MCF 10A (cell line): Measurements from ENCODE around the gene OGDHL. TPM values are rescaled to one million over a fixed set of nuclear protein-coding genes. Genes with fewer than 3 reads are reported as not detected.

Source experiments
- BruUV-seq: library from RNA; stranded (reverse); fragments of 400-500 nt; replicated peaks from 2 replicates; lab custom pipeline; 2021; lab: Mats Ljungman, UMichigan
- CTCF ChIA-PET: fragments of 300-600 bp; sonication (Branson Sonifier 250); formaldehyde crosslinking; extraction: SDS; loops from one replicate; lab custom pipeline; 2021; ENCODE audit warnings: antibody characterized with exemption, inconsistent platforms; lab: Yijun Ruan, JAX
- POLR2A ChIA-PET: fragments of 300-600, 350-650 bp; sonication (Branson Sonifier 250); formaldehyde crosslinking; extraction: SDS; loops from one replicate; lab custom pipeline; 2020; ENCODE audit warnings: antibody characterized with exemption, inconsistent platforms; lab: Yijun Ruan, JAX
- DNase-seq: peaks from one replicate; pipeline ENCODE4 v3.0.0-alpha.2; 2018; ENCODE audit not compliant: unreplicated experiment
- H3K27ac Mint-ChIP-seq: one replicate; pipeline ENCODE4 v1.8.0; 2022; ENCODE audit warnings: mild to moderate bottlenecking, low read depth, mixed read lengths; ENCODE audit not compliant: unreplicated experiment
- H3K27me3 Mint-ChIP-seq: one replicate; pipeline ENCODE4 v1.8.0; 2022; ENCODE audit warnings: mixed read lengths; ENCODE audit not compliant: insufficient read depth, unreplicated experiment
- H3K36me3 Mint-ChIP-seq: one replicate; pipeline ENCODE4 v1.8.0; 2022; ENCODE audit warnings: mild to moderate bottlenecking, moderate library complexity, mixed read lengths; ENCODE audit not compliant: insufficient read depth, unreplicated experiment
- H3K4me1 Mint-ChIP-seq: one replicate; pipeline ENCODE4 v1.8.0; 2022; ENCODE audit warnings: mixed read lengths; ENCODE audit not compliant: insufficient read depth, unreplicated experiment
- H3K4me3 Mint-ChIP-seq: one replicate; pipeline ENCODE4 v1.8.0; 2022; ENCODE audit warnings: mild to moderate bottlenecking, moderate library complexity, mixed read lengths; ENCODE audit not compliant: unreplicated experiment
- H3K9me3 Mint-ChIP-seq: one replicate; pipeline ENCODE4 v1.8.0; 2022; ENCODE audit warnings: mixed read lengths; ENCODE audit not compliant: unreplicated experiment
- intact Hi-C: fragments of 100-400 bp; cut with micrococcal nuclease; formaldehyde crosslinking; loops from 2 replicates; pipeline ENCODE4 v1.14.1; 2022
- total RNA-seq: library from RNA; stranded (reverse); gene quantifications from 2 replicates; pipeline ENCODE4 v1.2.3, GENCODE V29; 2022
- TF ChIP-seq, protein P1 (sequence below): fragments of 200-600 bp; IDR thresholded peaks from one replicate; pipeline ENCODE4 v1.8.0; 2022; ENCODE audit warnings: antibody characterized with exemption, mild to moderate bottlenecking; ENCODE audit not compliant: unreplicated experiment

The OGDHL gene
- total RNA-seq, 1 experiment from 2014 or later: 0.28 TPM

DNA sequence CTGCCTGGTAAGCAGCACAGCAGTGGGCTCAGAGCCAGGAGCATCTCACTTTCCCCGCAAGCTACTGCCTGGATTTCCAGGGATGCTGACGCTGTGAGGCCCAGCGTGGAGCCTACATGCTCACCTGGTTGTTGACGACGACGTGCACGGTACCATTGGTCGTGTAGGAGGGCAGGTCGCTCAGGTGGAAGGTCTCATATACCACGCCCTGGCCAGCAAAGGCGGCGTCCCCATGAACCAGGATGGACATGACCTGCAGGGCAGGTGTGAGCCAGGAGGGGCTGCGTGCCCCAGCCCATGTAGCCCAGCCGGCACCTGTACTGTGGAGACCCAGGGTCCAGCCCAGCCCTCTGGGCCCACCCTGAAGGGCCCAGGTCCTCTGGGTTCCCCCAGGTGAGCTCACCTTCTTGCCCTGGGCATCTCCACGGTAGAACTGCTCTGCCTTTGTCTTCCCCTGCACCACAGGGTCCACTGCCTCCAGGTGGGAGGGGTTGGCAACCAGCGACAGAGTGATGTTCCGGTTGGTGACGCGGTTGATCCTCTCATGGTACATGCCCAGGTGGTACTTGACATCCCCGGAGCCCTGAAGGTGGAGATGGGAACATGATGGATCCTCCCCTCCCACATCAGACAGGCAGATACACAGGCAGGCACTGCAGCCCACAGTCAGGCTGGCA, 15.4 kb downstream of the OGDHL start:
- no TSS peak for BruUV-seq
- intact Hi-C loops: no loop called here
- TF ChIP-seq, protein P1, sequence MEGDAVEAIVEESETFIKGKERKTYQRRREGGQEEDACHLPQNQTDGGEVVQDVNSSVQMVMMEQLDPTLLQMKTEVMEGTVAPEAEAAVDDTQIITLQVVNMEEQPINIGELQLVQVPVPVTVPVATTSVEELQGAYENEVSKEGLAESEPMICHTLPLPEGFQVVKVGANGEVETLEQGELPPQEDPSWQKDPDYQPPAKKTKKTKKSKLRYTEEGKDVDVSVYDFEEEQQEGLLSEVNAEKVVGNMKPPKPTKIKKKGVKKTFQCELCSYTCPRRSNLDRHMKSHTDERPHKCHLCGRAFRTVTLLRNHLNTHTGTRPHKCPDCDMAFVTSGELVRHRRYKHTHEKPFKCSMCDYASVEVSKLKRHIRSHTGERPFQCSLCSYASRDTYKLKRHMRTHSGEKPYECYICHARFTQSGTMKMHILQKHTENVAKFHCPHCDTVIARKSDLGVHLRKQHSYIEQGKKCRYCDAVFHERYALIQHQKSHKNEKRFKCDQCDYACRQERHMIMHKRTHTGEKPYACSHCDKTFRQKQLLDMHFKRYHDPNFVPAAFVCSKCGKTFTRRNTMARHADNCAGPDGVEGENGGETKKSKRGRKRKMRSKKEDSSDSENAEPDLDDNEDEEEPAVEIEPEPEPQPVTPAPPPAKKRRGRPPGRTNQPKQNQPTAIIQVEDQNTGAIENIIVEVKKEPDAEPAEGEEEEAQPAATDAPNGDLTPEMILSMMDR: no peak

DNA sequence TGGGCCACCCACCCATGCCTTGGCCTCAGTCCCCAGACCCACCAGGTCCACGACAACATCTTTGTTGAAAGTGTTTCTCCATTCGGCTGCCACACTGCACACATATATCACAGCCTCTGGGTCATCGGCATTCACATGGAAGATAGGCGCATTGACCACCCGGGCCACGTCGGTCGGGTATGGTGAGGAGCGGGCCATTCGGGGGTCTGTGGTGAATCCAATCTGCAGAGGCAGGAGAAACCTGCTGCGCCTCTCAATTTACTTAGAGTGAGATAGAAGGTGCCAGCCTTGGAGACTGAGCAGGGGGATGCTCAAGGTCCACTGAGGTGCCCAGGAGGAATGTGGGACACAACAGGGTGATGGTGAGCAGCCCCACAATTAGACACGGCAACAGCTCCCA, 16.4 kb downstream of the OGDHL start:
- Mint-ChIP-seq H3K27ac (no peak overlapping the region), H3K4me1 (no peaks in the 10 kb centered on the region), H3K27me3 (no peaks in the 10 kb centered on the region), H3K4me3 (no peak overlapping the region), H3K36me3 (no peaks in the 10 kb centered on the region), H3K9me3 (peaks cover 8% of the 10 kb centered on the region)
- BruUV-seq: no TSS peak
- intact Hi-C loops: no loop called here
- DNase-seq: no peak
- TF ChIP-seq, protein P1: no peak
- CTCF ChIA-PET: interaction anchor here (1.0 kb wide), 1 partner anchor 153 kb away, joined by 3 read pairs; no protein-coding TSS in a partner anchor
- POLR2A ChIA-PET: no interaction called here

More for the DNA sequence above, 15.4 kb downstream of the OGDHL start:
- no peaks in the 10 kb centered on the region for H3K27me3 Mint-ChIP-seq
- peaks cover 5% of the 10 kb centered on the region for H3K9me3 Mint-ChIP-seq
- H3K27ac Mint-ChIP-seq: no peak overlapping the region
- CTCF ChIA-PET: interaction anchor here (0.6 kb wide), 1 partner anchor 30 kb away, joined by 3 read pairs; no protein-coding TSS in a partner anchor
- POLR2A ChIA-PET: no interaction called here
- no peak overlapping the region for H3K4me3 Mint-ChIP-seq
- H3K36me3 Mint-ChIP-seq: no peaks in the 10 kb centered on the region
- no peaks in the 10 kb centered on the region for H3K4me1 Mint-ChIP-seq
- no peak for DNase-seq

- H3K27me3 Mint-ChIP-seq: no peaks in the 10 kb centered on the region
- intact Hi-C loops: no loop called here
- H3K9me3 Mint-ChIP-seq: peaks cover 8% of the 10 kb centered on the region
- no peaks in the 10 kb centered on the region for H3K36me3 Mint-ChIP-seq
- no peaks in the 10 kb centered on the region for H3K4me1 Mint-ChIP-seq
- H3K4me3 Mint-ChIP-seq: no peak overlapping the region
- CTCF ChIA-PET: interaction anchor here (1.0 kb wide), 1 partner anchor 153 kb away, joined by 3 read pairs; no protein-coding TSS in a partner anchor
- TF ChIP-seq, protein P1: no peak
- POLR2A ChIA-PET: interaction anchor here (0.6 kb wide), 1 partner anchor 252 kb away, joined by 3 read pairs; no protein-coding TSS in a partner anchor
- BruUV-seq: no TSS peak
- no peak overlapping the region for H3K27ac Mint-ChIP-seq
- no peak for DNase-seq
Measured at GRCh38 chr10:49744924-49745605, 17.1 kb downstream of the OGDHL start.

- H3K36me3 Mint-ChIP-seq: no peaks in the 10 kb centered on the region
- no peaks in the 10 kb centered on the region for H3K4me1 Mint-ChIP-seq
- no peak for DNase-seq
- TF ChIP-seq, protein P1: no peak
- POLR2A ChIA-PET: interaction anchor here (0.6 kb wide), 1 partner anchor 251 kb away, joined by 3 read pairs; no protein-coding TSS in a partner anchor
- CTCF ChIA-PET: no interaction called here
- BruUV-seq: no TSS peak
- no peaks in the 10 kb centered on the region for H3K27me3 Mint-ChIP-seq
- intact Hi-C loops: no loop called here
- no peak overlapping the region for H3K4me3 Mint-ChIP-seq
- H3K27ac Mint-ChIP-seq: no peak overlapping the region
- peaks cover 8% of the 10 kb centered on the region for H3K9me3 Mint-ChIP-seq
Measured at GRCh38 chr10:49744091-49744685, 17.9 kb downstream of the OGDHL start.
